Endothelial cell of umbilical vein (primary cell): Measurements from ENCODE around the gene GABARAPL2. TPM values are rescaled to one million over a fixed set of nuclear protein-coding genes. Genes with fewer than 3 reads are reported as not detected.

Experiments used
- BruUV-seq: library from RNA; stranded (reverse); fragments of 400-500 nt; replicated peaks from 2 replicates; lab custom pipeline; 2021; lab: Mats Ljungman, UMichigan
- CTCF ChIA-PET: fragments of 300-600, 350-600 bp; sonication (Branson Sonifier 250); formaldehyde crosslinking; loops from one replicate; lab custom pipeline; 2021; ENCODE audit warnings: antibody characterized with exemption, inconsistent platforms; lab: Charles Lee
- POLR2A ChIA-PET: fragments of 300-600, 350-600 bp; sonication (Branson Sonifier 250); formaldehyde crosslinking; loops from one replicate; lab custom pipeline; 2021; ENCODE audit warnings: antibody characterized with exemption, inconsistent platforms; lab: Charles Lee
- DNase-seq: peaks from one replicate; pipeline ENCODE4 v3.0.0-alpha.2; 2011; ENCODE audit warnings: low read depth, low spot score
- FAIRE-seq: peaks from 2 replicates; lab custom pipeline; 2011; peaks lifted over from hg19 to GRCh38; lab: Jason Lieb, UNC
- H2AFZ ChIP-seq: 2 replicates; pipeline ENCODE4 v1.6.0; 2012; ENCODE audit warnings: low read depth, low read length, control low read depth, inconsistent platforms
- H3K27ac ChIP-seq: 2 replicates; pipeline ENCODE4 v1.5.1; 2011; ENCODE audit warnings: low read depth, mild to moderate bottlenecking, control low read depth, low read length, moderate library complexity; ENCODE audit not compliant: insufficient read depth
- H3K27me3 ChIP-seq, 2 experiments: 2 replicates each; pipeline versions ENCODE4 v1.6.0 to v1.6.1; 2011; ENCODE audit warnings: low read length in 2 of 2, mixed read lengths in 1 of 2; ENCODE audit not compliant: control insufficient read depth in 2 of 2, insufficient read depth in 2 of 2
- H3K36me3 ChIP-seq, 2 experiments: 2 replicates in 1 of 2; 3 replicates in 1 of 2; pipeline ENCODE4 v1.5.1; 2011; ENCODE audit warnings: low read length in 2 of 2, mild to moderate bottlenecking in 1 of 2, moderate library complexity in 1 of 2; ENCODE audit not compliant: control insufficient read depth in 2 of 2, insufficient read depth in 2 of 2; ENCODE audit errors: extremely low read depth in 1 of 2
- H3K4me1 ChIP-seq: 3 replicates; pipeline ENCODE4 v1.5.1; 2011; ENCODE audit warnings: mild to moderate bottlenecking, low read length; ENCODE audit not compliant: control insufficient read depth, insufficient read depth; ENCODE audit errors: extremely low read depth
- H3K4me2 ChIP-seq: 2 replicates; pipeline ENCODE4 v1.6.1; 2011; ENCODE audit warnings: low read length, control low read depth, mixed read lengths; ENCODE audit not compliant: insufficient read depth
- H3K4me3 ChIP-seq, 3 experiments: fragments of 200-600 bp in 1 of 3; sonication (generic), shearing (Covaris generic) in 1 of 3; replicated peaks in 1 of 3; 2 replicates each; pipeline ENCODE4 v1.5.1; 2011 to 2016; ENCODE audit warnings: control low read depth in 3 of 3, low read length in 3 of 3, mild to moderate bottlenecking in 2 of 3, inconsistent platforms in 1 of 3, low read depth in 1 of 3, moderate library complexity in 1 of 3; ENCODE audit not compliant: insufficient read depth in 1 of 3
- H3K79me2 ChIP-seq: 2 replicates; pipeline ENCODE4 v1.6.0; 2012; ENCODE audit warnings: low read length, inconsistent platforms; ENCODE audit not compliant: control insufficient read depth, insufficient read depth
- H3K9ac ChIP-seq: replicated peaks from 2 replicates; pipeline ENCODE3; 2011; ENCODE audit warnings: low read length, control low read depth; ENCODE audit not compliant: insufficient read depth; ENCODE audit errors: extremely low read depth
- H3K9me1 ChIP-seq: replicated peaks from 3 replicates; pipeline ENCODE4 v1.6.0; 2011; ENCODE audit warnings: mild to moderate bottlenecking, low read length; ENCODE audit not compliant: control insufficient read depth, insufficient read depth; ENCODE audit errors: extremely low read depth
- H3K9me3 ChIP-seq: replicated peaks from 2 replicates; pipeline ENCODE4 v1.5.1; 2012; ENCODE audit warnings: low read length, inconsistent platforms; ENCODE audit not compliant: control insufficient read depth, insufficient read depth
- H4K20me1 ChIP-seq: replicated peaks from 2 replicates; pipeline ENCODE3; 2011; ENCODE audit warnings: mild to moderate bottlenecking, low read length; ENCODE audit not compliant: control insufficient read depth, insufficient read depth; ENCODE audit errors: extremely low read depth
- EZH2 ChIP-seq: IDR thresholded peaks from 2 replicates; pipeline ENCODE4 v1.6.1; 2012; ENCODE audit warnings: borderline replicate concordance, low read depth, mild to moderate bottlenecking, moderate library complexity, low read length, inconsistent platforms; ENCODE audit not compliant: severe bottlenecking
- FOS ChIP-seq: IDR thresholded peaks from 2 replicates; pipeline ENCODE4 v1.6.1; 2011; ENCODE audit warnings: mild to moderate bottlenecking, low read length, moderate library complexity, borderline replicate concordance; ENCODE audit not compliant: insufficient read depth
- GATA2 ChIP-seq: IDR thresholded peaks from 2 replicates; pipeline ENCODE4 v1.7.0; 2011; ENCODE audit warnings: low read depth, mild to moderate bottlenecking, moderate library complexity, mixed read lengths, low read length; ENCODE audit not compliant: insufficient read length, insufficient read depth
- JUN ChIP-seq: IDR thresholded peaks from 2 replicates; pipeline ENCODE4 v1.6.1; 2011; ENCODE audit warnings: borderline replicate concordance, low read depth; ENCODE audit not compliant: insufficient read length, insufficient read depth
- MYC ChIP-seq: IDR thresholded peaks from one replicate; pipeline ENCODE4 v1.6.1; 2011; ENCODE audit warnings: mild to moderate bottlenecking, low read depth, low read length
- POLR2A ChIP-seq: IDR thresholded peaks from 2 replicates; pipeline ENCODE4 v1.6.1; 2012; ENCODE audit warnings: low read depth, mild to moderate bottlenecking, control low read depth, low read length
- POLR2AphosphoS5 ChIP-seq: IDR thresholded peaks from 2 replicates; pipeline ENCODE4 v1.6.1; 2012; ENCODE audit warnings: low read depth, mild to moderate bottlenecking, control low read depth, low read length, moderate library complexity; ENCODE audit not compliant: insufficient read depth
- dilution Hi-C: fragments of 300-500 bp; cut with MboI; formaldehyde crosslinking; loops from one replicate; pipeline ENCODE4 v1.15.0; 2019; ENCODE audit warnings: low sequenced_read_pairs; ENCODE audit not compliant: extremely low pct_ligation_motif_present
- intact Hi-C: fragments of 100-400 bp; cut with micrococcal nuclease; formaldehyde crosslinking; loops from one replicate; pipeline ENCODE4 v1.10.0; 2022
- polyA plus RNA-seq, 4 experiments: library from polyadenylated mRNA; depleted of rRNA in 3 of 4; stranded (reverse) in 3 of 4; unstranded in 1 of 4; fragments of >200 nt; gene quantifications; 2 replicates each; pipeline versions ENCODE4 v1.2.1 to v1.2.3, GENCODE V29; 2011 to 2012; ENCODE audit warnings: missing spikeins in 1 of 4
- total RNA-seq: library from RNA; stranded (reverse); gene quantifications from 2 replicates; pipeline ENCODE4 v1.2.3, GENCODE V29; 2021
- TF ChIP-seq, protein P1 (sequence below): IDR thresholded peaks from 2 replicates; pipeline ENCODE4 v1.6.1; 2011; ENCODE audit not compliant: insufficient read depth, insufficient read length
- TF ChIP-seq, protein P2 (sequence below), 2 donors: IDR thresholded peaks; 1 replicate in 1 of 2; 2 replicates in 1 of 2; pipeline ENCODE4 v1.5.1; 2011; ENCODE audit warnings: low read length in 2 of 2, mild to moderate bottlenecking in 2 of 2, moderate library complexity in 2 of 2, control low read depth in 1 of 2, inconsistent platforms in 1 of 2, low read depth in 1 of 2; ENCODE audit not compliant: insufficient read depth in 1 of 2; ENCODE audit errors: extremely low read depth in 1 of 2

Gene GABARAPL2
- total and polyA plus RNA-seq, 2 donors (not counting 3 experiments of a cell fraction or from before 2014, with no cell fraction given), result 77.9 to 84.5 TPM

DNA sequence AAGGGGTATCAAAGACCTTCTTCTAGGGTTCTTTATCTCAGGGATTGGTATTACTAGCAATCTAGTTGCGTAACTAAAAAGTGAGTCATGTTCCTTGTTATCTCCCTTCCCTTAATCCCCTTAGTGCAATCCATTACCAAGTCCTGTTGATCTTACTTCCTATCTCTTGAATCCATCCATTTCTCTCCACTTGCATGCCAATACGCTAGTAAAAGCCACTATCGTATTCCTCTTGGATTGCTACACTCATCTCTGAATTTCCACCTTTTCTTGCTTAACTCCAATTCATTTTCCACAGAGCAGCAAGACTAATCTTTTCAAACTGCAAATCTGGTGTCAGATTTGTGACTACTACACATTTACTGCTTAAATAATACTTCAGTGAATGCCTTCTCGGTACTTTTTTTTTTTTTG is 58.7 kb downstream of the GABARAPL2 start:
- no peak overlapping the region for H3K9ac ChIP-seq
- intact Hi-C loops, result no loop called here
- no peaks in the 10 kb centered on the region for H3K9me3 ChIP-seq
- H3K4me1 ChIP-seq, result peaks cover 37% of the 10 kb centered on the region
- peaks cover 14% of the 10 kb centered on the region for H3K79me2 ChIP-seq
- TF ChIP-seq GATA2, result peak; percentile 47
- TF ChIP-seq, protein P1, sequence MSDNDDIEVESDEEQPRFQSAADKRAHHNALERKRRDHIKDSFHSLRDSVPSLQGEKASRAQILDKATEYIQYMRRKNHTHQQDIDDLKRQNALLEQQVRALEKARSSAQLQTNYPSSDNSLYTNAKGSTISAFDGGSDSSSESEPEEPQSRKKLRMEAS, result no peak
- no peak overlapping the region for H3K4me2 ChIP-seq
- no peaks in the 10 kb centered on the region for H4K20me1 ChIP-seq
- FAIRE-seq, result peak; percentile 38
- CTCF ChIA-PET, result no interaction called here
- no peaks in the 10 kb centered on the region for H3K27me3 ChIP-seq
- H3K27ac ChIP-seq, result no peak overlapping the region
- peaks cover 14 to 28% of the 10 kb centered on the region in 2 experiments for H3K36me3 ChIP-seq
- POLR2A ChIA-PET, result no interaction called here
- H3K9me1 ChIP-seq, result no peaks in the 10 kb centered on the region
- DNase-seq, result no peak
- H2AFZ ChIP-seq, result no peak overlapping the region
- no TSS peak for BruUV-seq
- dilution Hi-C loops, result no loop called here
- H3K4me3 ChIP-seq, result no peak overlapping the region

DNA sequence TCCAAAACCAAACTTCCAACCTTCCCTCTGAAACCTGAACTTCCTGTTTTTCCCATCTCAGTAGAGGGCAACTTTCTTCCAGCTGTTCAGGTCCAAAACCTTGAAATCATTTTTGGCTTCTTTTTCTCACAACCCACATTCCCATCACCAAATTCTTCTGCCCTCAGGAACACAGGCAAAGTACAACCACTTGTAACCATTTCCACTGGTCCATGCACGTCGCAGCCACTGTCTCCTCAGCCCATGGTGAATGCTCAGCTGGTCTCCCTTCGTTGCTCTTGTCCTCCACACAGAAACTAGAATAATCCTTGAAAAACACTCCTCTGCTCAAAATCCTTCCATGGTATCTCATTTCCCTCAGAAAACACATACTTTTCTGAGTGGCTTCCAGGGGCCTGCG is 60.6 kb downstream of the GABARAPL2 start:
- no peak overlapping the region for H3K9ac ChIP-seq
- TF ChIP-seq POLR2A (no peak), JUN (no peak), EZH2 (no peak), GATA2 (no peak), POLR2AphosphoS5 (no peak), MYC (no peak), FOS (no peak)
- TF ChIP-seq, protein P2, sequence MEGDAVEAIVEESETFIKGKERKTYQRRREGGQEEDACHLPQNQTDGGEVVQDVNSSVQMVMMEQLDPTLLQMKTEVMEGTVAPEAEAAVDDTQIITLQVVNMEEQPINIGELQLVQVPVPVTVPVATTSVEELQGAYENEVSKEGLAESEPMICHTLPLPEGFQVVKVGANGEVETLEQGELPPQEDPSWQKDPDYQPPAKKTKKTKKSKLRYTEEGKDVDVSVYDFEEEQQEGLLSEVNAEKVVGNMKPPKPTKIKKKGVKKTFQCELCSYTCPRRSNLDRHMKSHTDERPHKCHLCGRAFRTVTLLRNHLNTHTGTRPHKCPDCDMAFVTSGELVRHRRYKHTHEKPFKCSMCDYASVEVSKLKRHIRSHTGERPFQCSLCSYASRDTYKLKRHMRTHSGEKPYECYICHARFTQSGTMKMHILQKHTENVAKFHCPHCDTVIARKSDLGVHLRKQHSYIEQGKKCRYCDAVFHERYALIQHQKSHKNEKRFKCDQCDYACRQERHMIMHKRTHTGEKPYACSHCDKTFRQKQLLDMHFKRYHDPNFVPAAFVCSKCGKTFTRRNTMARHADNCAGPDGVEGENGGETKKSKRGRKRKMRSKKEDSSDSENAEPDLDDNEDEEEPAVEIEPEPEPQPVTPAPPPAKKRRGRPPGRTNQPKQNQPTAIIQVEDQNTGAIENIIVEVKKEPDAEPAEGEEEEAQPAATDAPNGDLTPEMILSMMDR (IDR thresholded peaks at IDR 0.05; ENCODE audit: extremely low read depth in 1 of 2, insufficient read depth in 1 of 2, low read depth in 1 of 2, low read length in 2 of 2), result no peak
- TF ChIP-seq, protein P1, result no peak
- H3K9me1 ChIP-seq, result no peaks in the 10 kb centered on the region
- H3K4me1 ChIP-seq, result peaks cover 30% of the 10 kb centered on the region
- H2AFZ ChIP-seq, result no peak overlapping the region
- H3K27me3 ChIP-seq, result no peaks in the 10 kb centered on the region
- FAIRE-seq, result no peak
- DNase-seq, result no peak
- intact Hi-C loops, result no loop called here
- no peak overlapping the region for H3K4me3 ChIP-seq
- peaks cover 9% of the 10 kb centered on the region for H3K79me2 ChIP-seq
- ChIA-PET POLR2A (no interaction called here), CTCF (no interaction called here)
- dilution Hi-C loops, result no loop called here
- H3K4me2 ChIP-seq, result no peak overlapping the region
- no TSS peak for BruUV-seq
- H3K9me3 ChIP-seq, result no peaks in the 10 kb centered on the region
- no peaks in the 10 kb centered on the region for H4K20me1 ChIP-seq
- H3K27ac ChIP-seq, result no peak overlapping the region
- H3K36me3 ChIP-seq, result peaks cover 26 to 28% of the 10 kb centered on the region in 2 experiments
